ENCODE measurements around the gene COL8A1.

Gene COL8A1

DNA sequence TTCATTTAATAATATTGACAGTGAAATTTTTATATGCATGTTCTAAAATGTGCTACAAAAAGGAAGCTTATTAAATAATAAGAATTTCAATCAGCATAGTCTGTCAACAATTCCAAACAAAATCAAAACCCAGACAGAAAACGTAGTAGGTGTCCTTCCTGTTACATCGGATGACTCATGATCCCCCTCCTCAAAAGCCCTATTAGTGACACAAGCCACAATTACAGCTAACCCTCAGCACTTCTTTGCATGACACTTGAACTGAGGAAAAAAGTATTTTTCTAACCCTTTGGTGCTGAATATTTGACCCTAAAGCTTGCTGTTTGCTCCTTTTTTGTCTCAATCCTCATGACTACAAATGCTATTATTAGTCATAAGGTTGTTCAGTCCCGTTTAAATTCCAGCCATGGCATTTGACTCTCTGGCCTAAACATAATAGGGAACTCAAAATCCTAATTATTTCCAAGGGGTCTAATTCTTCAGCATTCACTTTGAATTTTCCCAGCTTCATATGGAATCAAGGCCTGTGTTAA is 78.1 kb downstream of the COL8A1 start:
- Histone ChIP-seq H4K5ac (ENCODE audit: low read length) (no peak overlapping the region), H3K18ac (ENCODE audit: low read length) (no peak overlapping the region), H3K79me1 (ENCODE audit: low read length) (no peaks in the 10 kb centered on the region), H3K27me3 (ENCODE audit: insufficient read depth, low read length, poor library complexity) (no peaks in the 10 kb centered on the region), H3K27ac (ENCODE audit: low read depth, low read length) (no peak overlapping the region), H4K8ac (ENCODE audit: low read depth, low read length) (no peak overlapping the region), H3K9ac (ENCODE audit: low read length) (no peak overlapping the region), H3K4ac (ENCODE audit: low read depth, low read length) (no peak overlapping the region), H3K36me3 (ENCODE audit: control insufficient read depth, insufficient read depth, low read length) (no peaks in the 10 kb centered on the region), H3K23ac (ENCODE audit: low read length) (no peak overlapping the region), H3K79me2 (ENCODE audit: control insufficient read depth, insufficient read depth, low read length) (no peaks in the 10 kb centered on the region), H2BK5ac (ENCODE audit: low read length) (no peak overlapping the region), H2BK120ac (ENCODE audit: low read depth, low read length) (no peak overlapping the region), H3K4me1 (ENCODE audit: control insufficient read depth, low read depth, low read length) (no peaks in the 10 kb centered on the region), H2BK15ac (replicated peaks; ENCODE audit: low read depth) (no peak overlapping the region), H3K4me3 (ENCODE audit: low read length) (no peak overlapping the region), H2AK5ac (ENCODE audit: low read length) (no peak overlapping the region), H3K4me2 (ENCODE audit: low read length) (no peak overlapping the region), H3K56ac (ENCODE audit: low read length) (no peak overlapping the region)
- DNase-seq, result peak; percentile 52
- no CpG with 5 or more reads among the region's 3 CpGs for WGBS (ENCODE audit: extremely low coverage, insufficient coverage, low lambda C conversion rate)

GRCh38 chr3:99720985-99721632 is 82.7 kb downstream of the COL8A1 start:
- DNase-seq, result no peak
- no CpG with 5 or more reads among the region's 8 CpGs for WGBS (ENCODE audit: extremely low coverage, insufficient coverage, low lambda C conversion rate)
- no peak overlapping the region for H3K56ac ChIP-seq (ENCODE audit: low read length)
- H4K5ac ChIP-seq (ENCODE audit: low read length), result no peak overlapping the region
- H2BK15ac ChIP-seq (replicated peaks; ENCODE audit: low read depth), result no peak overlapping the region
- H2BK120ac ChIP-seq (ENCODE audit: low read depth, low read length), result no peak overlapping the region
- no peak overlapping the region for H3K9ac ChIP-seq (ENCODE audit: low read length)
- no peak overlapping the region for H3K4me3 ChIP-seq (ENCODE audit: low read length)
- H3K23ac ChIP-seq (ENCODE audit: low read length), result no peak overlapping the region
- H3K4me2 ChIP-seq (ENCODE audit: low read length), result no peak overlapping the region
- H3K79me2 ChIP-seq (ENCODE audit: control insufficient read depth, insufficient read depth, low read length), result no peaks in the 10 kb centered on the region
- H3K4ac ChIP-seq (ENCODE audit: low read depth, low read length), result no peak overlapping the region
- no peaks in the 10 kb centered on the region for H3K79me1 ChIP-seq (ENCODE audit: low read length)
- H4K8ac ChIP-seq (ENCODE audit: low read depth, low read length), result no peak overlapping the region
- no peak overlapping the region for H2BK5ac ChIP-seq (ENCODE audit: low read length)
- H3K36me3 ChIP-seq (ENCODE audit: control insufficient read depth, insufficient read depth, low read length), result no peaks in the 10 kb centered on the region
- H3K18ac ChIP-seq (ENCODE audit: low read length), result no peak overlapping the region
- no peaks in the 10 kb centered on the region for H3K27me3 ChIP-seq (ENCODE audit: insufficient read depth, low read length, poor library complexity)
- no peak overlapping the region for H3K27ac ChIP-seq (ENCODE audit: low read depth, low read length)
- H3K4me1 ChIP-seq (ENCODE audit: control insufficient read depth, low read depth, low read length), result no peaks in the 10 kb centered on the region
- no peak overlapping the region for H2AK5ac ChIP-seq (ENCODE audit: low read length)

- no peaks in the 10 kb centered on the region for H3K4me1 ChIP-seq (ENCODE audit: control insufficient read depth, low read depth, low read length)
- H3K4me3 ChIP-seq (ENCODE audit: low read length), result no peak overlapping the region
- no peak overlapping the region for H4K8ac ChIP-seq (ENCODE audit: low read depth, low read length)
- no peak overlapping the region for H3K23ac ChIP-seq (ENCODE audit: low read length)
- no peaks in the 10 kb centered on the region for H3K27me3 ChIP-seq (ENCODE audit: insufficient read depth, low read length, poor library complexity)
- H3K79me2 ChIP-seq (ENCODE audit: control insufficient read depth, insufficient read depth, low read length), result no peaks in the 10 kb centered on the region
- H3K18ac ChIP-seq (ENCODE audit: low read length), result no peak overlapping the region
- H3K9ac ChIP-seq (ENCODE audit: low read length), result no peak overlapping the region
- H3K4me2 ChIP-seq (ENCODE audit: low read length), result no peak overlapping the region
- no CpG with 5 or more reads among the region's 2 CpGs for WGBS (ENCODE audit: extremely low coverage, insufficient coverage, low lambda C conversion rate)
- no peaks in the 10 kb centered on the region for H3K36me3 ChIP-seq (ENCODE audit: control insufficient read depth, insufficient read depth, low read length)
- H3K4ac ChIP-seq (ENCODE audit: low read depth, low read length), result no peak overlapping the region
- DNase-seq, result no peak
- no peaks in the 10 kb centered on the region for H3K79me1 ChIP-seq (ENCODE audit: low read length)
- no peak overlapping the region for H2AK5ac ChIP-seq (ENCODE audit: low read length)
- no peak overlapping the region for H4K5ac ChIP-seq (ENCODE audit: low read length)
- no peak overlapping the region for H3K27ac ChIP-seq (ENCODE audit: low read depth, low read length)
- no peak overlapping the region for H2BK120ac ChIP-seq (ENCODE audit: low read depth, low read length)
- no peak overlapping the region for H2BK15ac ChIP-seq (replicated peaks; ENCODE audit: low read depth)
- H3K56ac ChIP-seq (ENCODE audit: low read length), result no peak overlapping the region
- H2BK5ac ChIP-seq (ENCODE audit: low read length), result no peak overlapping the region
Measured at GRCh38 chr3:99721633-99722007, 83.2 kb downstream of the COL8A1 start.

- H4K8ac ChIP-seq (ENCODE audit: low read depth, low read length), result no peak overlapping the region
- H3K9ac ChIP-seq (ENCODE audit: low read length), result no peak overlapping the region
- no peak overlapping the region for H3K56ac ChIP-seq (ENCODE audit: low read length)
- H2AK5ac ChIP-seq (ENCODE audit: low read length), result no peak overlapping the region
- no peak overlapping the region for H4K5ac ChIP-seq (ENCODE audit: low read length)
- no peak overlapping the region for H2BK5ac ChIP-seq (ENCODE audit: low read length)
- H3K36me3 ChIP-seq (ENCODE audit: control insufficient read depth, insufficient read depth, low read length), result no peaks in the 10 kb centered on the region
- no peak for DNase-seq
- no peak overlapping the region for H2BK120ac ChIP-seq (ENCODE audit: low read depth, low read length)
- no peak overlapping the region for H3K27ac ChIP-seq (ENCODE audit: low read depth, low read length)
- no peak overlapping the region for H3K4me2 ChIP-seq (ENCODE audit: low read length)
- no peak overlapping the region for H3K23ac ChIP-seq (ENCODE audit: low read length)
- H3K79me1 ChIP-seq (ENCODE audit: low read length), result no peaks in the 10 kb centered on the region
- no peak overlapping the region for H3K4ac ChIP-seq (ENCODE audit: low read depth, low read length)
- no peaks in the 10 kb centered on the region for H3K4me1 ChIP-seq (ENCODE audit: control insufficient read depth, low read depth, low read length)
- H3K27me3 ChIP-seq (ENCODE audit: insufficient read depth, low read length, poor library complexity), result no peaks in the 10 kb centered on the region
- H3K18ac ChIP-seq (ENCODE audit: low read length), result no peak overlapping the region
- no CpG with 5 or more reads among the region's 1 CpG for WGBS (ENCODE audit: extremely low coverage, insufficient coverage, low lambda C conversion rate)
- H2BK15ac ChIP-seq (replicated peaks; ENCODE audit: low read depth), result no peak overlapping the region
- no peaks in the 10 kb centered on the region for H3K79me2 ChIP-seq (ENCODE audit: control insufficient read depth, insufficient read depth, low read length)
- no peak overlapping the region for H3K4me3 ChIP-seq (ENCODE audit: low read length)
Measured at GRCh38 chr3:99724276-99724675, 85.9 kb downstream of the COL8A1 start.

- DNase-seq, result no peak
- no peak overlapping the region for H3K23ac ChIP-seq (ENCODE audit: low read length)
- no peak overlapping the region for H2AK5ac ChIP-seq (ENCODE audit: low read length)
- no peak overlapping the region for H3K4me2 ChIP-seq (ENCODE audit: low read length)
- H2BK5ac ChIP-seq (ENCODE audit: low read length), result no peak overlapping the region
- H3K56ac ChIP-seq (ENCODE audit: low read length), result no peak overlapping the region
- no peak overlapping the region for H2BK15ac ChIP-seq (replicated peaks; ENCODE audit: low read depth)
- H3K79me1 ChIP-seq (ENCODE audit: low read length), result no peaks in the 10 kb centered on the region
- no peak overlapping the region for H3K4ac ChIP-seq (ENCODE audit: low read depth, low read length)
- H3K9ac ChIP-seq (ENCODE audit: low read length), result no peak overlapping the region
- H4K8ac ChIP-seq (ENCODE audit: low read depth, low read length), result no peak overlapping the region
- no peaks in the 10 kb centered on the region for H3K79me2 ChIP-seq (ENCODE audit: control insufficient read depth, insufficient read depth, low read length)
- no peak overlapping the region for H4K5ac ChIP-seq (ENCODE audit: low read length)
- H3K18ac ChIP-seq (ENCODE audit: low read length), result no peak overlapping the region
- no peak overlapping the region for H3K4me3 ChIP-seq (ENCODE audit: low read length)
- H3K4me1 ChIP-seq (ENCODE audit: control insufficient read depth, low read depth, low read length), result no peaks in the 10 kb centered on the region
- WGBS (ENCODE audit: extremely low coverage, insufficient coverage, low lambda C conversion rate), result no CpG with 5 or more reads among the region's 2 CpGs
- no peak overlapping the region for H2BK120ac ChIP-seq (ENCODE audit: low read depth, low read length)
- H3K27ac ChIP-seq (ENCODE audit: low read depth, low read length), result no peak overlapping the region
- no peaks in the 10 kb centered on the region for H3K36me3 ChIP-seq (ENCODE audit: control insufficient read depth, insufficient read depth, low read length)
- no peaks in the 10 kb centered on the region for H3K27me3 ChIP-seq (ENCODE audit: insufficient read depth, low read length, poor library complexity)
Measured at GRCh38 chr3:99730870-99731269, 92.5 kb downstream of the COL8A1 start.

DNA sequence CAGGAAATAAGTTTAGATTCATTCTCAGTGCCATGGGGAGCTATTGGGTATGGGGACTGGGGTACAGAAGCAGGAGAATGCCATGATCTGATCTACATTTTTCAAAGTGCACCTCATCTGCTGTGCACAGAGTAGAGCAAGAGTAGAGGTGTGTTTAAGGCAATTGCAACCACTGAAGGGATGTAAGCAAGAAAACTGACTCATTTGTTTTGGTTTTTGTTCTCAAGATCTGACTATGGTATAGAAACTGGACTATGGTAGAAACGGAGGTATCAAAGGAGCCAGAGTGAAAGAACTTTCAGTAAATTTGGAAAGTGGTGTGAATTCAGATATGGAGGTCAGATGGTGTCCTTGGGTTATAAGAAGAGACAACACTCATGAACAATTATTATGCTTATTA is 93.1 kb downstream of the COL8A1 start:
- Histone ChIP-seq H2BK120ac (ENCODE audit: low read depth, low read length) (no peak overlapping the region), H3K27me3 (ENCODE audit: insufficient read depth, low read length, poor library complexity) (no peaks in the 10 kb centered on the region), H3K79me2 (ENCODE audit: control insufficient read depth, insufficient read depth, low read length) (no peaks in the 10 kb centered on the region), H3K9ac (ENCODE audit: low read length) (no peak overlapping the region), H3K79me1 (ENCODE audit: low read length) (no peaks in the 10 kb centered on the region), H3K4me3 (ENCODE audit: low read length) (no peak overlapping the region), H3K27ac (ENCODE audit: low read depth, low read length) (no peak overlapping the region), H3K23ac (ENCODE audit: low read length) (no peak overlapping the region), H3K4me2 (ENCODE audit: low read length) (no peak overlapping the region), H4K8ac (ENCODE audit: low read depth, low read length) (no peak overlapping the region), H3K56ac (ENCODE audit: low read length) (no peak overlapping the region), H3K36me3 (ENCODE audit: control insufficient read depth, insufficient read depth, low read length) (no peaks in the 10 kb centered on the region), H3K4me1 (ENCODE audit: control insufficient read depth, low read depth, low read length) (no peaks in the 10 kb centered on the region), H3K18ac (ENCODE audit: low read length) (no peak overlapping the region), H2BK5ac (ENCODE audit: low read length) (no peak overlapping the region), H2BK15ac (replicated peaks; ENCODE audit: low read depth) (no peak overlapping the region), H2AK5ac (ENCODE audit: low read length) (no peak overlapping the region), H4K5ac (ENCODE audit: low read length) (no peak overlapping the region), H3K4ac (ENCODE audit: low read depth, low read length) (no peak overlapping the region)
- no CpG with 5 or more reads among the region's 1 CpG for WGBS (ENCODE audit: extremely low coverage, insufficient coverage, low lambda C conversion rate)
- DNase-seq, result no peak
